Endothelial cell of umbilical vein (primary cell): ENCODE data around the gene DLD.

ENCODE experiments used
- EZH2 ChIP-seq: IDR thresholded peaks from 2 replicates; pipeline ENCODE4 v1.6.1; 2012; ENCODE audit warnings: borderline replicate concordance, low read depth, mild to moderate bottlenecking, moderate library complexity, low read length, inconsistent platforms; ENCODE audit not compliant: severe bottlenecking
- POLR2A ChIP-seq: IDR thresholded peaks from 2 replicates; pipeline ENCODE4 v1.6.1; 2012; ENCODE audit warnings: low read depth, mild to moderate bottlenecking, control low read depth, low read length
- TF ChIP-seq, protein P1 (sequence below), 2 donors: IDR thresholded peaks; 1 replicate in 1 of 2; 2 replicates in 1 of 2; pipeline ENCODE4 v1.5.1; 2011; ENCODE audit warnings: low read length in 2 of 2, mild to moderate bottlenecking in 2 of 2, moderate library complexity in 2 of 2, control low read depth in 1 of 2, inconsistent platforms in 1 of 2, low read depth in 1 of 2; ENCODE audit not compliant: insufficient read depth in 1 of 2; ENCODE audit errors: extremely low read depth in 1 of 2

DNA sequence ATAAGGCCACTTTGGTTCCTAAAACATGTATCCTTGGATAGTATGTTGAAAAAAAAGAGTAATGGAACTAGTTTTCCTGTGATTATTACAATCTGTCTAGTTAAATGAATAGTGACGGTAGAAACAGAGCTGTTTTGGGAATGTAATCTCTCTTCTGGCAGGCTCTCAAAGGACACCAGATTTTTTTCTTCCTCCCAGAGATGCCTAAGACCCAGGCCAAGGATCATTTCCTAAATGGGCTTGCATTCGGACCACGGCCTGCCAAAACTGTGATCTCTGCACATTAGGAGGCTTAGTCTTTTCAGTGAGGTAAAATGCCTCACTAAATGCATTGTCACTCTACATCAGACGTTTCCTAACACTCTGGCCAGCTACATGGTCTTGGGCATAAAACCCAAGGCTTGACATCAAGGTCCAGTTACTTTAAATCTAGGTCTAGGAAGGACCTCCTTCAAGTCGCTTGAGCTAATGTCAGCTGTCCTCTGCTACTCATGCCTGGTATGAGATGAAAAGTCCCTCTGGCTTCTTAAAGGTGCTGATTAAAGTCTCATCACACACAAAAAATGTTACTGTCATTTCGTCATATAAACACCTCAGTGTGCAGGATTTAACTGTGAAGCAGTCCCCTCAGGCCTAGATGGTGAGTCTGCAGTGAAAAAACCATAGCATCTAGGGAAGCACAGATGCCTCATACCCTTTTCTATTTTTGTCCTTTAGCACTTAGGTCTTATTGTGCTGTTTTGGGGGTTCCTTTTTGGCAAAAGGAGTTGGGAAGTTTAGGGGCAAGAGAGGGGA lies 47.7 kb downstream of the DLD start:
- TF ChIP-seq, protein P1, sequence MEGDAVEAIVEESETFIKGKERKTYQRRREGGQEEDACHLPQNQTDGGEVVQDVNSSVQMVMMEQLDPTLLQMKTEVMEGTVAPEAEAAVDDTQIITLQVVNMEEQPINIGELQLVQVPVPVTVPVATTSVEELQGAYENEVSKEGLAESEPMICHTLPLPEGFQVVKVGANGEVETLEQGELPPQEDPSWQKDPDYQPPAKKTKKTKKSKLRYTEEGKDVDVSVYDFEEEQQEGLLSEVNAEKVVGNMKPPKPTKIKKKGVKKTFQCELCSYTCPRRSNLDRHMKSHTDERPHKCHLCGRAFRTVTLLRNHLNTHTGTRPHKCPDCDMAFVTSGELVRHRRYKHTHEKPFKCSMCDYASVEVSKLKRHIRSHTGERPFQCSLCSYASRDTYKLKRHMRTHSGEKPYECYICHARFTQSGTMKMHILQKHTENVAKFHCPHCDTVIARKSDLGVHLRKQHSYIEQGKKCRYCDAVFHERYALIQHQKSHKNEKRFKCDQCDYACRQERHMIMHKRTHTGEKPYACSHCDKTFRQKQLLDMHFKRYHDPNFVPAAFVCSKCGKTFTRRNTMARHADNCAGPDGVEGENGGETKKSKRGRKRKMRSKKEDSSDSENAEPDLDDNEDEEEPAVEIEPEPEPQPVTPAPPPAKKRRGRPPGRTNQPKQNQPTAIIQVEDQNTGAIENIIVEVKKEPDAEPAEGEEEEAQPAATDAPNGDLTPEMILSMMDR (IDR thresholded peaks at IDR 0.05; ENCODE audit: extremely low read depth in 1 of 2, insufficient read depth in 1 of 2, low read depth in 1 of 2, low read length in 2 of 2): no peak
- TF ChIP-seq EZH2: no peak
- TF ChIP-seq POLR2A: no peak
